Stomach (tissue), 4 donors: ENCODE measurements around the gene SPO11.

Experiments used
- CTCF ChIP-seq, 7 experiments: fragments of 450-650 bp in 4 of 7; fragments of 200-600 bp in 3 of 7; sonication (generic) in 3 of 7; IDR thresholded peaks; one replicate each; pipeline ENCODE4 v1.5.1; 2016 to 2019; ENCODE audit warnings: antibody characterized with exemption in 7 of 7, control low read depth in 2 of 7, mild to moderate bottlenecking in 1 of 7
- POLR2A ChIP-seq, 4 donors: fragments of 450-650 bp; IDR thresholded peaks; one replicate each; pipeline ENCODE4 v1.6.1; 2016; ENCODE audit warnings: antibody characterized with exemption in 4 of 4, control low read depth in 2 of 4, mild to moderate bottlenecking in 1 of 4, moderate library complexity in 1 of 4

GRCh38 chr20:57370316-57370715 lies 40.7 kb downstream of the SPO11 start:
- no peak for TF ChIP-seq CTCF (IDR thresholded peaks at IDR 0.05)
- no peak for TF ChIP-seq POLR2A (IDR thresholded peaks at IDR 0.05)
